ENCODE measurements around the gene MTG2.

MTG2 gene, protein sequence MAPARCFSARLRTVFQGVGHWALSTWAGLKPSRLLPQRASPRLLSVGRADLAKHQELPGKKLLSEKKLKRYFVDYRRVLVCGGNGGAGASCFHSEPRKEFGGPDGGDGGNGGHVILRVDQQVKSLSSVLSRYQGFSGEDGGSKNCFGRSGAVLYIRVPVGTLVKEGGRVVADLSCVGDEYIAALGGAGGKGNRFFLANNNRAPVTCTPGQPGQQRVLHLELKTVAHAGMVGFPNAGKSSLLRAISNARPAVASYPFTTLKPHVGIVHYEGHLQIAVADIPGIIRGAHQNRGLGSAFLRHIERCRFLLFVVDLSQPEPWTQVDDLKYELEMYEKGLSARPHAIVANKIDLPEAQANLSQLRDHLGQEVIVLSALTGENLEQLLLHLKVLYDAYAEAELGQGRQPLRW

DNA sequence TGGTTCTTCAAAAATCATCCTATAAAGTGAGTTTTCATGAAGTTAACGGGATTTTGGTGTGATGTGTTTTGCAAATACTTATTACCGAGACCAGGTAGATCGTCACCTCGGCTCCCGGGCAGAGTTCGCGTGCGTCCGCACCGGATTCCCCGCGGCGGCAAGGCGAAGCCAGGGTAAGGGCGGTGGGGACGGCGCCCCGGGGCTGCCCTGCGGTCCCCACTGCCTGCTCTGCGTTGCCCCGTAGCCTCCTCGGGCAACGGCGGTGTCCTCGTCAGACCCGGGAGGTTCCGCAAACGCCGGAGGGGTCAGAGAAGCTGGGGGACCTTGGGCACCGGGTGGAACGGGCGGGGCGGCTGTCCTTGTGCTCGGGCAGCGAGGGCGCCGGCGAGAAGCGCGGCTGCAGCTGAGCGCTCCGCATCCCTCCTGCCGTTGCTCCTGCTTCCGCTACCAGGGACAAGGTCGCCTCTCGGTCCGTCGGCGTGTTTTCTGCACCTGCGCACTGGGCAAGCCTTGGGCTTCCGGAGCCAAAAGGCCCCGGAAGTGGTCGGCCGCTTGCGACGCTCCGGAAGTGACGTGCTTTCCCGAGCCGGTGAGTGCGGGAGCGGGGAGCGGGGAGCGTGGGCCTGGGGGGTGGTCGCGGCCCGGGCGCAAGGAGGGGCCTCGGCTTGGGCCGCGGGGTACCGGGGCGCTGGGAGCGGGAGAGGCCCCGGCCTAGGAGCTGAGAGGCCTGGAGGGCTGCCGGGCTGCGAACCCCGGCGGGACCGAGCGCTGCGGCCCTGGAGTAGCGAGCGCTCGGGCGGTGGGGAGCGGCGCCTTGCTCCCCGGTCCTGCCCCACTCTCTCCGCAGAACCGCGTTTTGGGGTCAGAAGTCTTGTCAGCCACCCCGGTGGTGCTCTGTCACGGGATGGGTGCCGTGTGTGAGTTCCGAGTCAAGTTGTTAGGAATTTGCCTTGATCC, at the start of gene MTG2:
MTG2 (plus strand) TSS at position 560 of the 957 bp plus-strand sequence. CDS start 10,393 bp downstream, outside the sequence.
- Histone ChIP-seq H3K27ac (ENCODE audit: low read length) (peak within 1 kb of the TSS; percentile 77), H3K27me3 (ENCODE audit: control insufficient read depth, insufficient read depth, low read length) (no peaks in the 10 kb centered on the region), H3K36me3 (ENCODE audit: control insufficient read depth, low read depth, low read length) (peaks cover 11% of the 10 kb centered on the region), H3K4me1 (ENCODE audit: control insufficient read depth, low read depth, low read length) (peaks cover 7% of the 10 kb centered on the region), H3K9me3 (ENCODE audit: control insufficient read depth, low read depth, low read length) (no peaks in the 10 kb centered on the region), H3K4me3 (ENCODE audit: low read length) (peak within 1 kb of the TSS; percentile 91), H3K9ac (ENCODE audit: low read length) (peak within 1 kb of the TSS; percentile 90)

DNA sequence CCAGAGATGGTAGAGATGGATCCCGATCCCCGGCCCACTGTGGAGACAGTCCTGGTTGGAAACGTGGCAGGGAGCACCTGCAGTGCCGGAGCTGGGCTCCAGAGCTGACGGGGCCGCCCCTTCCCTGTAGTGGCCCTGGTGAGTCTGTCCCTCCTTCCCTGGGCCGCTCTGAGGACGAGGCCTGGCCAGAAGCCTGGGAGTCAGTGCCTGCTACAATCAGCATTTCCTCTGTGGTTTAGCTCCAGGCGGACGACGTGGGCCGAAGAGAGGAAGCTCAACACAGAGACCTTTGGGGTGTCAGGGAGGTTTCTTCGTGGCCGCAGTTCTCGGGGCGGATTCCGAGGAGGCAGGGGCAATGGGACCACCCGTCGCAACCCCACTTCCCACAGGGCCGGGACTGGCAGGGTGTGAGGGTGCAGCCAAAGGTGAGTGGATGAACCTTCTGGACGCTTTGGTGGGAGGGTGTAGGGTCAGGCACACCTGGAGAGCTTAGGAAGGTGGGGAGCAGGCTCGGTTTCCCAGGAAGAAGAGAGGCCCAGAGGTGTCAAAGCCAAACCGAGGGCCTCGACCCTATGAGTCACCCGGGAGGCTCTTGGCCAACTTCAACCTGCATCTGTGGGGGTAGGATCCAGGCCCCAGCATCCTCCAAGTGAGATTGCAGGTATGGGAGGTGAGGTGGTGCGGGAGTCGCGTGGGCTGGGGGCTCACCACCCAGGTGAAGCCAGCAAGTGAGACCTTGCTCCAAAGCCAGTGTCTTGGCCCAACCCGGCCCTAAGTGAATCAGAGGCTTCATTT, 49.6 kb upstream of the MTG2 start:
- Histone ChIP-seq H3K36me3 (ENCODE audit: control insufficient read depth, low read depth, low read length) (peaks cover 93% of the 10 kb centered on the region), H3K9ac (ENCODE audit: low read length) (no peak overlapping the region), H3K4me3 (ENCODE audit: low read length) (no peak overlapping the region), H3K4me1 (ENCODE audit: control insufficient read depth, low read depth, low read length) (no peaks in the 10 kb centered on the region), H3K9me3 (ENCODE audit: control insufficient read depth, low read depth, low read length) (no peaks in the 10 kb centered on the region), H3K27ac (ENCODE audit: low read length) (no peak overlapping the region), H3K27me3 (ENCODE audit: control insufficient read depth, insufficient read depth, low read length) (no peaks in the 10 kb centered on the region)

GRCh38 chr20:62133864-62134263, 49.0 kb upstream of the MTG2 start:
- Histone ChIP-seq H3K9ac (ENCODE audit: low read length) (no peak overlapping the region), H3K4me3 (ENCODE audit: low read length) (no peak overlapping the region), H3K27me3 (ENCODE audit: control insufficient read depth, insufficient read depth, low read length) (no peaks in the 10 kb centered on the region), H3K9me3 (ENCODE audit: control insufficient read depth, low read depth, low read length) (no peaks in the 10 kb centered on the region), H3K36me3 (ENCODE audit: control insufficient read depth, low read depth, low read length) (peaks cover 93% of the 10 kb centered on the region), H3K4me1 (ENCODE audit: control insufficient read depth, low read depth, low read length) (no peaks in the 10 kb centered on the region), H3K27ac (ENCODE audit: low read length) (no peak overlapping the region)

DNA sequence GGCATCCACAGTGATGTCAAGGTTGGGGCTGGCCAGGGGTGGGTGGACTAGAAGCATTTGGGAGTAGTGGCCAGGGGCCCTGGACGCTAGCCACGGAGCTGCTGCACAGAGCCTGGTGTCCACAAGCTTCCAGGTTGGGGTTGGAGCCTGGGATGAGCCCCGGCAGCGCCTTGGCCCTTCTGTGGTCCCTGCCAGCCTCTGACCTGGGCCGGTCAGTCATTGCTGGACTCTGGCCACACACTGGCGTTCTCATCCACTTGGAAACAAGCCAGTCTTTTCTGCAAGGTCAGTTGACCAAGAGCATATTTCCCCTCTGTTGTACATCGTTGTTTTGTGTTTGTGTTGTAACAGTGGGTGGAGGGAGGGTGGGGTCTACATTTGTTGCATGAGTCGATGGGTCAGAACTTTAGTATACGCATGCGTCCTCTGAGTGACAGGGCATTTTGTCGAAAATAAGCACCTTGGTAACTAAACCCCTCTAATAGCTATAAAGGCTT, 48.0 kb upstream of the MTG2 start:
- H3K27ac ChIP-seq (ENCODE audit: low read length): no peak overlapping the region
- H3K9me3 ChIP-seq (ENCODE audit: control insufficient read depth, low read depth, low read length): no peaks in the 10 kb centered on the region
- H3K9ac ChIP-seq (ENCODE audit: low read length): no peak overlapping the region
- H3K36me3 ChIP-seq (ENCODE audit: control insufficient read depth, low read depth, low read length): peaks cover 93% of the 10 kb centered on the region
- H3K27me3 ChIP-seq (ENCODE audit: control insufficient read depth, insufficient read depth, low read length): no peaks in the 10 kb centered on the region
- H3K4me3 ChIP-seq (ENCODE audit: low read length): no peak overlapping the region
- no peaks in the 10 kb centered on the region for H3K4me1 ChIP-seq (ENCODE audit: control insufficient read depth, low read depth, low read length)

DNA sequence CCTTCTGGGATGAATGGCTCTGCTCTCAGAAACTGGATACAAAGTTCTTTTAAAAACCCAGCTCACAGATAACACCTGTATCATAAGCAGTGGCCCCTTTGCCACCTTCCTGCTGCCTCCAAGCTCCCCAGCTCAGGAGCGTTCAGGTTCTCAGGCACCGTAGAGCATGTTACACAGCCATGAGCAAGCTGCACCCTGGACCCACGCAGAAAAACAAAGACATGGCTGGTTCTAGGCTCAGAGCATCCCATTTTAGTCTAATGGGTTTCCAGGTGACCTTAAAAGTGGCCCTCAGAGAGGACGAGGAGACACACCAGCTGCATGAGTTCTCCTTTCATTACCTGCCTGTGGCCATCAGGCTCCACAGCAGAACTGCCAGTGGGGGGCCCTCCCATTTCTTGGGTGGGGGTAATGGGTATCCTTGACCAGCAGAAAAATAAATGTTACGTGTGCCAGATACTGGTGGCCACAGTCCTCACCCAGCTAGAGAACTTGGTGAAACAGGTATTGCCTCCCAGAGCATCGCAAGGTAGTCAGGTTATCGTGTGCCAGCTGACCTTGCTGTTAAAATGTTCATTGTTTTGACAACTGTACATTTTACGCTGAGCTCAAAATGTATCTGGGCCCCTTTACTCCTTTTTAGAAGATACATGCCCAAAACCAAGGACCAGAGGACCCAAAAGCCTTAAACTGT, 47.1 kb upstream of the MTG2 start:
- Histone ChIP-seq H3K9ac (ENCODE audit: low read length) (no peak overlapping the region), H3K27ac (ENCODE audit: low read length) (no peak overlapping the region), H3K9me3 (ENCODE audit: control insufficient read depth, low read depth, low read length) (no peaks in the 10 kb centered on the region), H3K36me3 (ENCODE audit: control insufficient read depth, low read depth, low read length) (peaks cover 93% of the 10 kb centered on the region), H3K27me3 (ENCODE audit: control insufficient read depth, insufficient read depth, low read length) (no peaks in the 10 kb centered on the region), H3K4me1 (ENCODE audit: control insufficient read depth, low read depth, low read length) (no peaks in the 10 kb centered on the region), H3K4me3 (ENCODE audit: low read length) (no peak overlapping the region)

DNA sequence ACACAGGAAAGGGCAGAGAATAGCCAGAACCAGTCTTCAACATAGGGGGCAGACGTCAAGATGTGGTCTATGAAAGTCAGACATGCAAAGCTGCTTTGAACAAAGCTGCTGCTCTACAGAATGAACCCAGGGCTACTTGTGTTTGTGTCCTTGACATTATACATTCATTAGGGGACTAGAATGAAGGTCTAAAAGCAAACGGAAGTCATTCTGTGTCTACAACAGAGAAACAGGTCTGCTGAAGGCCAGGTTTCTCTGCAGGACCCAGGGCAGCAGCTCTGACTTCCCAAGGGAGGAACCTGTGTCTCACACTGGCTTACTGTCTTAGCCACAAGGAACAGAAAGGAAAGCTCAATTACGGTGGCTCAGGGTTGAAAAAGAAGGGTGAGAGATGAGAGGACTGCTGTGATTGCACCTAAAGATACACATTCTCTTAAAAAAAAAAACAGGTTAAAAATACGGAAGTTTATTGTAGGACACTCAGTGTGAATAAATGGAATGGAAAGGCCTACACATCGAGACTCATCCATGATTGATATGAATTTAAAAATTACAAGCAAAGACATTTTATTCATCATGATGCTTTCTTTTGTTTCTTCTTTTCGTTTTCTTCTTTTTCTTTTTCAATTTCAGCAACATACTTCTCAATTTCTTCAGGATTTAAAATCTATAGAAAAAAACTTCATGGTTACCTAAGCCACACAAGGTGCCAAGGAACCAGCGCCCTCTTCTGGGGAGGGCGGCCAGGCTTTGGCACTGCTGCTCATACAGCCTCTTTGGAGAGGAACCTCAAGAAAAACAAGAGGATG, 46.3 kb upstream of the MTG2 start:
- Histone ChIP-seq H3K27ac (ENCODE audit: low read length) (no peak overlapping the region), H3K4me3 (ENCODE audit: low read length) (no peak overlapping the region), H3K9ac (ENCODE audit: low read length) (no peak overlapping the region), H3K4me1 (ENCODE audit: control insufficient read depth, low read depth, low read length) (peaks cover 4% of the 10 kb centered on the region), H3K36me3 (ENCODE audit: control insufficient read depth, low read depth, low read length) (peaks cover 89% of the 10 kb centered on the region), H3K27me3 (ENCODE audit: control insufficient read depth, insufficient read depth, low read length) (no peaks in the 10 kb centered on the region), H3K9me3 (ENCODE audit: control insufficient read depth, low read depth, low read length) (no peaks in the 10 kb centered on the region)

DNA sequence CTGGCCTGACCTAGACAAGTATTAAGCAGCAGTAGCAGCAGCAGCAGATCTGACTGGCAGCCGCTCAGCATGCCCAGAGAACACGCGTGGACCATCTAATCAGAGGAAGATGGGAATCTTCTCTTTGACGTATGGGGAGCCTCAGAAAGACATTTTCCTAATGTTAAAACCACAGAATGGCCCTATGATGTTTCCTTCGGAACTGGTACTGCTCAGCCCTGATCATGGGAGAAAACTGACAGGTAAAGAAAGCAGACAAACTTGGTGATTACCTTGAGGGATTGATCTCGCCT, 45.8 kb upstream of the MTG2 start:
- H3K9me3 ChIP-seq (ENCODE audit: control insufficient read depth, low read depth, low read length): no peaks in the 10 kb centered on the region
- peaks cover 84% of the 10 kb centered on the region for H3K36me3 ChIP-seq (ENCODE audit: control insufficient read depth, low read depth, low read length)
- no peak overlapping the region for H3K27ac ChIP-seq (ENCODE audit: low read length)
- no peak overlapping the region for H3K9ac ChIP-seq (ENCODE audit: low read length)
- H3K27me3 ChIP-seq (ENCODE audit: control insufficient read depth, insufficient read depth, low read length): no peaks in the 10 kb centered on the region
- H3K4me1 ChIP-seq (ENCODE audit: control insufficient read depth, low read depth, low read length): peaks cover 6% of the 10 kb centered on the region
- no peak overlapping the region for H3K4me3 ChIP-seq (ENCODE audit: low read length)

DNA sequence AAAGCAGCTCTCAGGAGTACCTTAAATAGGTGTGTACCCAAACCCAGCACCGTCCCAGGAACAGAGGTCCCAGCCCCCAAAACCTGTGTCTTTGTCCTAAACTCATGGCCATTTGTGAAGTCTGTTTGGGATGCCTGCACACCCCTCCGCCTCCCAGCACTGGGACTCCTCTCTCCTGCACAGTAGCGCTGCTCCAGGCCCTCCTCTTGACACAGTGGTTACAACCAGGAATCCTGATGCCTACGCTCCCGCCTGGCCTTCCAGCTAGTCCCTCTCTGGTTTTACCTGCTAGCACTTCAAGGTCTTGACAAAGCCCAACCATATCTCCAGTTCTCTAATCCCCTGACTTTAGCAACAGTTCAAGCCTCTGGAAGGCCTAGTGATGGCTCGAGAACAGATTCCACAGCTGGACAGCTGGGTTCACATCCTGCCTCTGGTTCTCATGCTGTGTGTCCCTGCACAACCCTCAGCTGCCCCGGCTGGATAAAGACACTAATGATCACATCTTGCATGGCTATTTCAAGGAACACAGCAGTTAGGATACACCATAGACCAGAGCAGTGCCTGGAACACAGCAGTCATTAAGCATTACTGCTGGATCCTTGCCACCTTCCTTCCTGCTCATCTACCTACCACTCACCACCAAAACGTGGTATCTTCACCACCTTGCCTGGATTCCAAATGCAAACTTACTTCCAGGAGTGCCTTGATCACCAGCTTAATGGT, 45.2 kb upstream of the MTG2 start:
- Histone ChIP-seq H3K9me3 (ENCODE audit: control insufficient read depth, low read depth, low read length) (no peaks in the 10 kb centered on the region), H3K36me3 (ENCODE audit: control insufficient read depth, low read depth, low read length) (peaks cover 78% of the 10 kb centered on the region), H3K4me3 (ENCODE audit: low read length) (no peak overlapping the region), H3K9ac (ENCODE audit: low read length) (no peak overlapping the region), H3K27me3 (ENCODE audit: control insufficient read depth, insufficient read depth, low read length) (no peaks in the 10 kb centered on the region), H3K27ac (ENCODE audit: low read length) (no peak overlapping the region), H3K4me1 (ENCODE audit: control insufficient read depth, low read depth, low read length) (peaks cover 6% of the 10 kb centered on the region)

DNA sequence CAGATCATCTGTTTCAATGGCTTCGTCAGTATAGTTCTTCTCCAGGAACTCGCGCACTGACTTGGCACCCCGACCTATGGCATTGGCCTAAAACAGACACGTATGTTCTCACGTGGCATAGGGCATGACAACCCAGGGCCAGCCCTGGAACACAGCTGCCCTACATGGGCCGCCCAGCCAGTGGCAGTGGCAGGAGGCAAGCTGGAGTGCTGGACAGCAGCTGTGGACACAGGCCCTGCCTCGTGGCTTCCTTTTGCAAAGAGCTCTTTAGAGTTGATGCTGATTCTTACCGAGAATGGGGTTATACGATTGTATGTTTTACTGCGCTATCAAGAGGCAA, 44.7 kb upstream of the MTG2 start:
- H3K9me3 ChIP-seq (ENCODE audit: control insufficient read depth, low read depth, low read length): no peaks in the 10 kb centered on the region
- H3K4me3 ChIP-seq (ENCODE audit: low read length): no peak overlapping the region
- no peak overlapping the region for H3K27ac ChIP-seq (ENCODE audit: low read length)
- H3K27me3 ChIP-seq (ENCODE audit: control insufficient read depth, insufficient read depth, low read length): no peaks in the 10 kb centered on the region
- H3K4me1 ChIP-seq (ENCODE audit: control insufficient read depth, low read depth, low read length): peaks cover 6% of the 10 kb centered on the region
- no peak overlapping the region for H3K9ac ChIP-seq (ENCODE audit: low read length)
- peaks cover 73% of the 10 kb centered on the region for H3K36me3 ChIP-seq (ENCODE audit: control insufficient read depth, low read depth, low read length)

GRCh38 chr20:62138912-62139311, 43.9 kb upstream of the MTG2 start:
- Histone ChIP-seq H3K9ac (ENCODE audit: low read length) (no peak overlapping the region), H3K36me3 (ENCODE audit: control insufficient read depth, low read depth, low read length) (peaks cover 68% of the 10 kb centered on the region), H3K9me3 (ENCODE audit: control insufficient read depth, low read depth, low read length) (no peaks in the 10 kb centered on the region), H3K27ac (ENCODE audit: low read length) (no peak overlapping the region), H3K4me3 (ENCODE audit: low read length) (no peak overlapping the region), H3K27me3 (ENCODE audit: control insufficient read depth, insufficient read depth, low read length) (no peaks in the 10 kb centered on the region), H3K4me1 (ENCODE audit: control insufficient read depth, low read depth, low read length) (peaks cover 6% of the 10 kb centered on the region)
